ENCODE data around the gene ZNF674.

DNA sequence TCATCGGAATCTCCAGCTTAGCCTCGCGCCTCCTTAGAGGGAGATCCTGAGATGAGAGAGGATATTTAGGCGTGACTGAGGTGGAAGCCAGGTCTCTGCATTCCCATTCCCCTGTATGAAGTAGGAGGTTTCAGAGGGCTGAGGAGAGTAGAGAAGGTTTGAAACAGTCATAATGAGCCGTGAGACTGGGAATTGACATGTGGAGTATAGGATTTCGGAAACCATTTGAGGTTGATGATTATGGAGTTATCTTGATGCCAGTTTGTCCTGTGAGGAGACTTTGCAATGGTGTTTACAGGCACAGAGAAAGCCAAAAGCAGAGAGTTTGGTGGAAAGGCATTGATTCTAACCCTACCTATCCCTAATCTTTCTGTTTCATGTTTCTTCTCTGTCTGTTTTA lies 30.4 kb upstream of the ZNF674 start:
- no peak for TF ChIP-seq CTCF (IDR thresholded peaks at IDR 0.05; ENCODE audit: extremely low read depth in 1 of 2, insufficient read depth in 1 of 2, low read depth in 1 of 2, low read length in 2 of 2)
- TF ChIP-seq POLR2A (IDR thresholded peaks at IDR 0.05; ENCODE audit: low read depth, low read length), result no peak
- no peak for TF ChIP-seq EZH2 (IDR thresholded peaks at IDR 0.05; ENCODE audit: borderline replicate concordance, low read depth, low read length, severe bottlenecking)

Data from endothelial cell of umbilical vein (primary cell).